Osteocyte (in vitro differentiated cells): Measurements from ENCODE around the gene GJB3. TPM values are rescaled to one million over a fixed set of nuclear protein-coding genes. Genes with fewer than 3 reads are reported as not detected.

Experiments
- DNase-seq: peaks from one replicate; pipeline ENCODE4 v3.0.0; 2021; ENCODE audit warnings: mixed read lengths; ENCODE audit not compliant: unreplicated experiment; ENCODE audit errors: extremely low spot score
- H3K27ac Mint-ChIP-seq: one replicate; pipeline ENCODE4 v1.8.0; 2021; ENCODE audit warnings: mild to moderate bottlenecking, mixed read lengths; ENCODE audit not compliant: unreplicated experiment
- H3K27me3 Mint-ChIP-seq: one replicate; pipeline ENCODE4 v1.8.0; 2021; ENCODE audit warnings: mixed read lengths; ENCODE audit not compliant: unreplicated experiment
- H3K36me3 Mint-ChIP-seq: one replicate; pipeline ENCODE4 v1.8.0; 2021; ENCODE audit warnings: mixed read lengths; ENCODE audit not compliant: unreplicated experiment
- H3K4me1 Mint-ChIP-seq: one replicate; pipeline ENCODE4 v1.8.0; 2021; ENCODE audit warnings: mixed read lengths; ENCODE audit not compliant: unreplicated experiment
- H3K4me3 Mint-ChIP-seq: one replicate; pipeline ENCODE4 v1.8.0; 2021; ENCODE audit warnings: mild to moderate bottlenecking, moderate library complexity, mixed read lengths; ENCODE audit not compliant: unreplicated experiment
- H3K9me3 Mint-ChIP-seq: one replicate; pipeline ENCODE4 v1.8.0; 2021; ENCODE audit warnings: mixed read lengths; ENCODE audit not compliant: unreplicated experiment
- CTCF ChIP-seq: fragments of 200-600 bp; sonication (generic); IDR thresholded peaks from 2 replicates; pipeline ENCODE4 v1.5.0; 2021; ENCODE audit warnings: antibody characterized with exemption, mild to moderate bottlenecking, moderate library complexity
- total RNA-seq: library from RNA; stranded (reverse); gene quantifications from 2 replicates; pipeline ENCODE4 v1.2.1, GENCODE V29; 2021

Gene GJB3
- total RNA-seq, 1 donor from 2014 or later, result not detected

- Mint-ChIP-seq H3K4me1 (peaks cover 4% of the 10 kb centered on the region), H3K27me3 (peaks cover 15% of the 10 kb centered on the region), H3K36me3 (no peaks in the 10 kb centered on the region), H3K27ac (no peak overlapping the region), H3K9me3 (no peaks in the 10 kb centered on the region), H3K4me3 (no peak overlapping the region)
- peak; percentile 92 for DNase-seq
- TF ChIP-seq CTCF, result peak; percentile 92
Observed at GRCh38 chr1:34742667-34743270, 38.2 kb upstream of the GJB3 start.

GRCh38 chr1:34743775-34744174 is 37.2 kb upstream of the GJB3 start:
- peak; percentile 7 for TF ChIP-seq CTCF
- H3K4me1 Mint-ChIP-seq, result peaks cover 4% of the 10 kb centered on the region
- no peaks in the 10 kb centered on the region for H3K36me3 Mint-ChIP-seq
- H3K27ac Mint-ChIP-seq, result no peak overlapping the region
- peaks cover 15% of the 10 kb centered on the region for H3K27me3 Mint-ChIP-seq
- no peak for DNase-seq
- H3K9me3 Mint-ChIP-seq, result no peaks in the 10 kb centered on the region
- no peak overlapping the region for H3K4me3 Mint-ChIP-seq

GRCh38 chr1:34744851-34745250 is 36.2 kb upstream of the GJB3 start:
- no peak for DNase-seq
- Mint-ChIP-seq H3K9me3 (no peaks in the 10 kb centered on the region), H3K4me1 (peaks cover 4% of the 10 kb centered on the region), H3K4me3 (no peak overlapping the region), H3K27ac (no peak overlapping the region), H3K36me3 (no peaks in the 10 kb centered on the region), H3K27me3 (peaks cover 15% of the 10 kb centered on the region)
- TF ChIP-seq CTCF, result no peak

GRCh38 chr1:34745666-34746065 is 35.3 kb upstream of the GJB3 start:
- TF ChIP-seq CTCF, result no peak
- Mint-ChIP-seq H3K9me3 (no peaks in the 10 kb centered on the region), H3K27me3 (peaks cover 11% of the 10 kb centered on the region), H3K4me3 (no peak overlapping the region), H3K27ac (no peak overlapping the region), H3K36me3 (no peaks in the 10 kb centered on the region), H3K4me1 (no peaks in the 10 kb centered on the region)
- DNase-seq, result no peak

GRCh38 chr1:34746101-34746500 is 34.9 kb upstream of the GJB3 start:
- TF ChIP-seq CTCF, result no peak
- peaks cover 11% of the 10 kb centered on the region for H3K27me3 Mint-ChIP-seq
- no peaks in the 10 kb centered on the region for H3K9me3 Mint-ChIP-seq
- H3K4me3 Mint-ChIP-seq, result no peak overlapping the region
- no peaks in the 10 kb centered on the region for H3K36me3 Mint-ChIP-seq
- H3K27ac Mint-ChIP-seq, result no peak overlapping the region
- no peaks in the 10 kb centered on the region for H3K4me1 Mint-ChIP-seq
- no peak for DNase-seq
